ENCODE results near the gene RASL10B. TPM values are rescaled to one million over a fixed set of nuclear protein-coding genes. Genes with fewer than 3 reads are reported as not detected.
A peak's percentile ranks its signal among the peaks of the same experiment; 100 is the strongest.

RASL10B gene
- total RNA-seq, 1 donor: 12.1 TPM

- peak overlapping the region; percentile 74 for H3K4me3 ChIP-seq (ENCODE audit: low read depth, low read length)
- no peak for DNase-seq (ENCODE audit: low read depth)
- TF ChIP-seq CTCF (IDR thresholded peaks at IDR 0.05; ENCODE audit: insufficient read depth, low read depth, low read length): no peak
Measured at GRCh38 chr17:35731917-35732805, 722 bp downstream of the RASL10B start.

- DNase-seq (ENCODE audit: low read depth): no peak
- H3K4me3 ChIP-seq (ENCODE audit: low read depth, low read length): peak overlapping the region; percentile 74
- no peak for TF ChIP-seq CTCF (IDR thresholded peaks at IDR 0.05; ENCODE audit: insufficient read depth, low read depth, low read length)
Measured at GRCh38 chr17:35732806-35733136, 1.3 kb downstream of the RASL10B start.

GRCh38 chr17:35733366-35733765 is 1.9 kb downstream of the RASL10B start:
- H3K4me3 ChIP-seq (ENCODE audit: low read depth, low read length): no peak overlapping the region
- TF ChIP-seq CTCF (IDR thresholded peaks at IDR 0.05; ENCODE audit: insufficient read depth, low read depth, low read length): no peak
- DNase-seq (ENCODE audit: low read depth): no peak

GRCh38 chr17:35734396-35734795 is 3.0 kb downstream of the RASL10B start:
- TF ChIP-seq CTCF (IDR thresholded peaks at IDR 0.05; ENCODE audit: insufficient read depth, low read depth, low read length): no peak
- H3K4me3 ChIP-seq (ENCODE audit: low read depth, low read length): no peak overlapping the region
- DNase-seq (ENCODE audit: low read depth): no peak

GRCh38 chr17:35735036-35735805 is 3.8 kb downstream of the RASL10B start:
- no peak for TF ChIP-seq CTCF (IDR thresholded peaks at IDR 0.05; ENCODE audit: insufficient read depth, low read depth, low read length)
- no peak for DNase-seq (ENCODE audit: low read depth)
- no peak overlapping the region for H3K4me3 ChIP-seq (ENCODE audit: low read depth, low read length)

GRCh38 chr17:35736236-35736635 is 4.8 kb downstream of the RASL10B start:
- H3K4me3 ChIP-seq (ENCODE audit: low read depth, low read length): no peak overlapping the region
- TF ChIP-seq CTCF (IDR thresholded peaks at IDR 0.05; ENCODE audit: insufficient read depth, low read depth, low read length): no peak
- DNase-seq (ENCODE audit: low read depth): no peak
